H9 (cell line): ENCODE results near the gene PNPLA6. TPM values are rescaled to one million over a fixed set of nuclear protein-coding genes. Genes with fewer than 3 reads are reported as not detected.
"Not testable (repeated sequence)": the region's sequence is repeated elsewhere in the genome, so short reads cannot be mapped to it uniquely, and the experiment has no call there.

Source experiments
- DNase-seq: peaks from one replicate; pipeline ENCODE4 v3.0.0-alpha.2; 2017
- H2AFZ ChIP-seq: one replicate; pipeline ENCODE4 v1.6.1; 2013; ENCODE audit warnings: mild to moderate bottlenecking, low read length, control low read depth, moderate library complexity
- H2AK5ac ChIP-seq: 2 replicates; pipeline ENCODE4 v1.6.1; 2013; ENCODE audit warnings: low read length, control low read depth, mixed read lengths; ENCODE audit not compliant: insufficient read length
- H2BK120ac ChIP-seq: one replicate; pipeline ENCODE4 v1.6.1; 2013; ENCODE audit warnings: low read depth, mild to moderate bottlenecking, low read length, control low read depth, inconsistent platforms; ENCODE audit not compliant: poor library complexity, severe bottlenecking
- H2BK12ac ChIP-seq: 2 replicates; pipeline ENCODE4 v1.6.1; 2013; ENCODE audit warnings: low read length, control low read depth, mixed read lengths, low read depth; ENCODE audit not compliant: insufficient read length
- H2BK15ac ChIP-seq: 2 replicates; pipeline ENCODE4 v1.6.1; 2013; ENCODE audit warnings: low read depth, low read length, control low read depth
- H2BK20ac ChIP-seq: one replicate; pipeline ENCODE4 v1.6.1; 2013; ENCODE audit warnings: low read depth, mild to moderate bottlenecking, low read length, control low read depth, inconsistent platforms; ENCODE audit not compliant: poor library complexity, severe bottlenecking
- H2BK5ac ChIP-seq: 2 replicates; pipeline ENCODE4 v1.6.1; 2013; ENCODE audit warnings: low read length, control low read depth, mixed read lengths; ENCODE audit not compliant: insufficient read length
- H3K14ac ChIP-seq: 2 replicates; pipeline ENCODE4 v1.6.1; 2013; ENCODE audit warnings: low read length, control low read depth; ENCODE audit not compliant: insufficient read depth
- H3K18ac ChIP-seq: 2 replicates; pipeline ENCODE4 v1.6.1; 2013; ENCODE audit warnings: low read depth, mild to moderate bottlenecking, mixed read lengths, low read length, control low read depth; ENCODE audit not compliant: insufficient read length
- H3K23ac ChIP-seq: 2 replicates; pipeline ENCODE4 v1.6.1; 2013; ENCODE audit warnings: low read length, control low read depth, mixed read lengths, low read depth; ENCODE audit not compliant: insufficient read length
- H3K23me2 ChIP-seq: 2 replicates; pipeline ENCODE4 v1.6.1; 2013; ENCODE audit warnings: low read depth, mild to moderate bottlenecking, mixed read lengths, low read length, control low read depth; ENCODE audit not compliant: insufficient read length, poor library complexity, severe bottlenecking
- H3K27ac ChIP-seq: 2 replicates; pipeline ENCODE4 v1.5.1; 2013; ENCODE audit warnings: low read length, control low read depth, mixed read lengths, low read depth; ENCODE audit not compliant: insufficient read length
- H3K27me3 ChIP-seq: 2 replicates; pipeline ENCODE4 v1.6.1; 2013; ENCODE audit warnings: low read length, control low read depth, inconsistent platforms; ENCODE audit not compliant: insufficient read depth
- H3K4ac ChIP-seq: 2 replicates; pipeline ENCODE4 v1.6.1; 2013; ENCODE audit warnings: low read depth, mild to moderate bottlenecking, control low read depth, inconsistent platforms, low read length, moderate library complexity
- H3K4me1 ChIP-seq: 2 replicates; pipeline ENCODE4 v1.6.1; 2013; ENCODE audit warnings: low read length, control low read depth, inconsistent platforms; ENCODE audit not compliant: insufficient read depth
- H3K4me2 ChIP-seq: 2 replicates; pipeline ENCODE4 v1.6.1; 2013; ENCODE audit warnings: low read length, control low read depth, mixed read lengths; ENCODE audit not compliant: insufficient read length, insufficient read depth
- H3K56ac ChIP-seq: 2 replicates; pipeline ENCODE4 v1.6.1; 2013; ENCODE audit warnings: low read depth, mild to moderate bottlenecking, mixed read lengths, low read length, control low read depth; ENCODE audit not compliant: insufficient read length
- H3K79me1 ChIP-seq: 2 replicates; pipeline ENCODE4 v1.6.1; 2013; ENCODE audit warnings: low read depth, mild to moderate bottlenecking, moderate library complexity, low read length, control low read depth, inconsistent platforms; ENCODE audit not compliant: insufficient read depth, poor library complexity, severe bottlenecking
- H3K79me2 ChIP-seq: 2 replicates; pipeline ENCODE4 v1.6.1; 2013; ENCODE audit warnings: low read length, control low read depth, inconsistent platforms; ENCODE audit not compliant: insufficient read depth
- H3K9ac ChIP-seq: 2 replicates; pipeline ENCODE4 v1.6.1; 2013; ENCODE audit warnings: low read length, control low read depth, mixed read lengths; ENCODE audit not compliant: insufficient read length; ENCODE audit errors: extremely low read depth
- H3K9me3 ChIP-seq: one replicate; pipeline ENCODE4 v1.6.1; 2013; ENCODE audit warnings: low read depth, low read length, inconsistent platforms; ENCODE audit not compliant: control insufficient read depth
- H3T11ph ChIP-seq: one replicate; pipeline ENCODE4 v1.6.1; 2013; ENCODE audit warnings: mild to moderate bottlenecking, low read length, control low read depth, inconsistent platforms
- H4K20me1 ChIP-seq: one replicate; pipeline ENCODE4 v1.6.1; 2013; ENCODE audit not compliant: control insufficient read depth, insufficient read length, insufficient read depth
- H4K5ac ChIP-seq: 2 replicates; pipeline ENCODE4 v1.6.1; 2013; ENCODE audit warnings: low read depth, mild to moderate bottlenecking, mixed read lengths, low read length, control low read depth; ENCODE audit not compliant: insufficient read length
- H4K8ac ChIP-seq: replicated peaks from 2 replicates; pipeline ENCODE4 v1.6.1; 2013; ENCODE audit warnings: low read length, control low read depth, mixed read lengths, low read depth; ENCODE audit not compliant: insufficient read length
- H4K91ac ChIP-seq: 2 replicates; pipeline ENCODE4 v1.6.1; 2013; ENCODE audit warnings: low read depth, mild to moderate bottlenecking, moderate library complexity, mixed read lengths, low read length, control low read depth; ENCODE audit not compliant: insufficient read length
- H3K27ac Mint-ChIP-seq, 3 experiments: 2 replicates in 2 of 3; 3 replicates in 1 of 3; pipeline ENCODE4 v1.8.0; 2020 to 2021; ENCODE audit warnings: mixed read lengths in 3 of 3, mild to moderate bottlenecking in 1 of 3, moderate library complexity in 1 of 3
- H3K27me3 Mint-ChIP-seq: 2 replicates; pipeline ENCODE4 v1.8.0; 2021; ENCODE audit warnings: low read depth, mild to moderate bottlenecking, moderate library complexity, mixed read lengths
- H3K36me3 Mint-ChIP-seq, 3 experiments: 2 replicates in 2 of 3; 3 replicates in 1 of 3; pipeline ENCODE4 v1.8.0; 2020 to 2021; ENCODE audit warnings: low read depth in 3 of 3, mixed read lengths in 3 of 3; ENCODE audit not compliant: insufficient read depth in 1 of 3
- H3K4me1 Mint-ChIP-seq, 2 experiments: 2 replicates each; pipeline ENCODE4 v1.8.0; 2020; ENCODE audit warnings: mixed read lengths in 2 of 2
- H3K4me3 Mint-ChIP-seq, 2 experiments: 2 replicates in 1 of 2; 3 replicates in 1 of 2; pipeline ENCODE4 v1.8.0; 2020 to 2021; ENCODE audit warnings: mild to moderate bottlenecking in 2 of 2, mixed read lengths in 2 of 2, moderate library complexity in 1 of 2
- H3K9me3 Mint-ChIP-seq, 2 experiments: 2 replicates in 1 of 2; 3 replicates in 1 of 2; pipeline ENCODE4 v1.8.0; 2020; ENCODE audit warnings: mild to moderate bottlenecking in 2 of 2, mixed read lengths in 2 of 2, moderate library complexity in 1 of 2
- CTCF ChIP-seq: fragments of 200-600 bp; sonication (generic); conservative IDR thresholded peaks from 3 replicates; pipeline ENCODE4 v1.8.0; 2021; ENCODE audit warnings: antibody characterized with exemption, mild to moderate bottlenecking
- WGBS: extraction: QIAGEN DNeasy Blood & Tissue Kit; methylation state at CpG from one replicate; pipeline ENCODE4 v1.1.7; 2013; ENCODE audit warnings: missing lambda C conversion rate, low lambda C conversion rate, mixed read lengths; ENCODE audit not compliant: insufficient read length; ENCODE audit errors: extremely low coverage; 5-methylcytosine and 5-hydroxymethylcytosine counted together
- total RNA-seq: library from RNA; stranded (reverse); gene quantifications from 2 replicates; pipeline ENCODE4 v1.2.1, GENCODE V29; 2021

The PNPLA6 gene
- total RNA-seq, 1 experiment from 2014 or later, result 130 TPM

- no peak overlapping the region for H3K14ac ChIP-seq
- peaks cover 2% of the 10 kb centered on the region for H4K20me1 ChIP-seq
- no peak overlapping the region for H2BK20ac ChIP-seq
- DNase-seq, result peak; percentile 62
- H4K91ac ChIP-seq, result no peak overlapping the region
- no peak overlapping the region for H2AK5ac ChIP-seq
- peak overlapping the region; percentile 53 for H3K18ac ChIP-seq
- no peak overlapping the region for H3K4ac ChIP-seq
- no peak overlapping the region for H2BK120ac ChIP-seq
- peaks cover 8 to 26% (median 21%) of the 10 kb centered on the region in 3 experiments; a peak in 6 of 7 replicates for H3K36me3 Mint-ChIP-seq
- peak overlapping the region; percentile 74 for H3K4me2 ChIP-seq
- H3K27me3 ChIP-seq, result no peaks in the 10 kb centered on the region
- H3K4me3 Mint-ChIP-seq, result peak overlapping the region; percentile 86 to 97
- H3K27ac ChIP-seq, result no peak overlapping the region
- TF ChIP-seq CTCF, result no peak
- no peaks in the 10 kb centered on the region for H3K79me1 ChIP-seq
- no peaks in the 10 kb centered on the region for H3K9me3 Mint-ChIP-seq
- no peaks in the 10 kb centered on the region for H3K79me2 ChIP-seq
- no peak overlapping the region for H2AFZ ChIP-seq
- no peak overlapping the region for H3K23ac ChIP-seq
- peaks cover 2% of the 10 kb centered on the region; the same call in 1 of the 2 replicates for H3K4me1 ChIP-seq
- peaks cover 5 to 6% of the 10 kb centered on the region in 2 experiments for H3K4me1 Mint-ChIP-seq
- H3K9me3 ChIP-seq, result no peaks in the 10 kb centered on the region
- H2BK15ac ChIP-seq, result no peak overlapping the region
- H3T11ph ChIP-seq, result no peak overlapping the region
- peaks cover 4% of the 10 kb centered on the region for H3K23me2 ChIP-seq
- H3K27me3 Mint-ChIP-seq, result no peaks in the 10 kb centered on the region
- no peak overlapping the region for H4K5ac ChIP-seq
- H2BK5ac ChIP-seq, result no peak overlapping the region
- H3K56ac ChIP-seq, result no peak overlapping the region
- no peak overlapping the region for H4K8ac ChIP-seq
- H2BK12ac ChIP-seq, result no peak overlapping the region
- H3K27ac Mint-ChIP-seq, result peak overlapping the region in 1 of 3 experiments; percentile 45; a peak in 1 of 7 replicates
- no CpG with 5 or more reads among the region's 30 CpGs for WGBS
- no peak overlapping the region for H3K9ac ChIP-seq
Observed at GRCh38 chr19:7535998-7536695, 630 bp downstream of the PNPLA6 start.

- H3K79me2 ChIP-seq, H3K27me3 ChIP-seq, H2BK5ac ChIP-seq, H3K27me3 Mint-ChIP-seq, H3K23me2 ChIP-seq, H3K18ac ChIP-seq, H2BK120ac ChIP-seq, H3K27ac ChIP-seq, DNase-seq, H2AK5ac ChIP-seq, H3T11ph ChIP-seq, H3K14ac ChIP-seq, H3K4me1 ChIP-seq, H3K4me3 Mint-ChIP-seq, H3K9me3 ChIP-seq, H2AFZ ChIP-seq, H3K23ac ChIP-seq, H3K9me3 Mint-ChIP-seq, H4K91ac ChIP-seq, H3K9ac ChIP-seq, H3K56ac ChIP-seq, H3K4ac ChIP-seq, H3K79me1 ChIP-seq, H2BK20ac ChIP-seq, H2BK15ac ChIP-seq, H3K4me2 ChIP-seq, H3K27ac Mint-ChIP-seq, H4K8ac ChIP-seq, H2BK12ac ChIP-seq, H4K5ac ChIP-seq, H3K4me1 Mint-ChIP-seq, H4K20me1 ChIP-seq: not testable (repeated sequence)
- H3K36me3 Mint-ChIP-seq, result peaks cover 12 to 39% (median 35%) of the 10 kb centered on the region in 3 experiments; a peak in 6 of 7 replicates
- no CpG with 5 or more reads among the region's 5 CpGs for WGBS
Observed at GRCh38 chr19:7538990-7539389, 3.5 kb downstream of the PNPLA6 start.
